ENCODE measurements around the gene CNTF. TPM values are rescaled to one million over a fixed set of nuclear protein-coding genes. Genes with fewer than 3 reads are reported as not detected.

Gene CNTF
- total and polyA plus RNA-seq, 10 of the 15 experiments (the other 5 are each of a cell fraction or from before 2014, with no cell fraction given) = 0.16 to 2.3 (median 0.73) TPM

GRCh38 chr11:58579192-58580129 is 43.0 kb upstream of the CNTF start (continued):
- no peak for TF ChIP-seq BCLAF1 (IDR thresholded peaks at IDR 0.05)
- TF ChIP-seq ELK1 (IDR thresholded peaks at IDR 0.05; ENCODE audit: low read depth, low read length) = peak; percentile 32; the same call in 1 of the 2 replicates
- no peak for TF ChIP-seq FOXK2 (IDR thresholded peaks at IDR 0.05)
- TF ChIP-seq SMAD1 (IDR thresholded peaks at IDR 0.05; ENCODE audit: low read depth, partially characterized antibody) = no peak
- TF ChIP-seq NFXL1 (IDR thresholded peaks at IDR 0.05; ENCODE audit: borderline replicate concordance) = no peak; the same call in 1 of the 2 replicates
- peak; percentile 52 for TF ChIP-seq SMC3 (IDR thresholded peaks at IDR 0.05; ENCODE audit: borderline replicate concordance, low read length)
- peak; percentile 68 for TF ChIP-seq IRF4 (IDR thresholded peaks at IDR 0.05; ENCODE audit: low read depth, low read length)
- TF ChIP-seq IRF5 (IDR thresholded peaks at IDR 0.05; ENCODE audit: borderline replicate concordance) = no peak
- no peak for TF ChIP-seq PRDM15 (CRISPR knock-in tag; IDR thresholded peaks at IDR 0.05)
- TF ChIP-seq CHD4 (IDR thresholded peaks at IDR 0.05) = no peak
- TF ChIP-seq PAX5 (IDR thresholded peaks at IDR 0.05; ENCODE audit: borderline replicate concordance, low read depth, low read length) = peak; percentile 31; the same call in 1 of the 2 replicates
- TF ChIP-seq SP1 (IDR thresholded peaks at IDR 0.05; ENCODE audit: low read depth, low read length) = peak; percentile 57
- TF ChIP-seq NFYB (IDR thresholded peaks at IDR 0.05; ENCODE audit: insufficient read depth, low read depth, low read length) = no peak
- no peak for TF ChIP-seq ZBTB11 (CRISPR knock-in tag; IDR thresholded peaks at IDR 0.05)
- TF ChIP-seq ZZZ3 (IDR thresholded peaks at IDR 0.05; ENCODE audit: control insufficient read depth, insufficient read length, low read depth) = no peak

Measured in GM12878 (cell line).